H1 (cell line): ENCODE measurements around the gene SLC7A6OS. TPM values are rescaled to one million over a fixed set of nuclear protein-coding genes. Genes with fewer than 3 reads are reported as not detected.

Experiments
- CTCF ChIA-PET: fragments of 300-600 bp; sonication (Branson Sonifier 250); formaldehyde crosslinking; loops from one replicate; lab custom pipeline; 2021; ENCODE audit not compliant: partially characterized antibody; lab: Charles Lee
- POLR2A ChIA-PET: fragments of 300-600 bp; sonication (Branson Sonifier 250); formaldehyde crosslinking; loops from one replicate; lab custom pipeline; 2021; ENCODE audit warnings: inconsistent platforms; ENCODE audit not compliant: partially characterized antibody; lab: Charles Lee
- DNase-seq, 2 experiments: peaks; one replicate each; pipeline versions ENCODE4 v3.0.0 to v3.0.0-alpha.2; 2010 to 2022; ENCODE audit warnings: low spot score in 2 of 2, low read depth in 1 of 2, mixed read lengths in 1 of 2
- FAIRE-seq: peaks from 2 replicates; lab custom pipeline; 2011; peaks lifted over from hg19 to GRCh38; lab: Jason Lieb, UNC
- H2AFZ ChIP-seq: 2 replicates; pipeline ENCODE4 v1.8.1; 2012; ENCODE audit warnings: low read length, inconsistent platforms
- H2AK5ac ChIP-seq: 2 replicates; pipeline ENCODE4 v1.6.1; 2013; ENCODE audit warnings: low read depth, low read length
- H2BK120ac ChIP-seq: replicated peaks from 2 replicates; pipeline ENCODE3; 2013; ENCODE audit warnings: low read depth, low read length, inconsistent platforms
- H2BK12ac ChIP-seq: 2 replicates; pipeline ENCODE4 v1.6.1; 2013; ENCODE audit warnings: low read depth, low read length
- H2BK15ac ChIP-seq: 2 replicates; pipeline ENCODE4 v1.6.1; 2013; ENCODE audit warnings: low read length
- H2BK20ac ChIP-seq: 2 replicates; pipeline ENCODE4 v1.6.1; 2013; ENCODE audit warnings: low read length
- H2BK5ac ChIP-seq: 2 replicates; pipeline ENCODE4 v1.6.1; 2013; ENCODE audit warnings: low read depth, low read length
- H3K14ac ChIP-seq: 2 replicates; pipeline ENCODE4 v1.6.1; 2013; ENCODE audit warnings: inconsistent platforms; ENCODE audit not compliant: insufficient read length
- H3K18ac ChIP-seq: 2 replicates; pipeline ENCODE4 v1.6.1; 2013; ENCODE audit warnings: low read length; ENCODE audit errors: extremely low read depth
- H3K23ac ChIP-seq: 2 replicates; pipeline ENCODE4 v1.6.1; 2013; ENCODE audit warnings: inconsistent platforms; ENCODE audit not compliant: insufficient read length
- H3K23me2 ChIP-seq: 2 replicates; pipeline ENCODE4 v1.6.1; 2013; ENCODE audit warnings: low read depth, low read length
- H3K27ac ChIP-seq: 2 replicates; pipeline ENCODE4 v1.6.1; 2011; ENCODE audit warnings: low read depth, low read length, inconsistent platforms
- H3K27me3 ChIP-seq, 4 experiments: replicated peaks in 1 of 4; 1 replicate in 1 of 4; 2 replicates in 3 of 4; pipeline versions ENCODE4 v1.6.1 to v1.8.1; 2011 to 2013; ENCODE audit warnings: low read length in 3 of 4, mild to moderate bottlenecking in 3 of 4, inconsistent platforms in 2 of 4, mixed read lengths in 2 of 4, moderate library complexity in 1 of 4; ENCODE audit not compliant: control insufficient read depth in 3 of 4, insufficient read depth in 3 of 4; ENCODE audit errors: extremely low read depth in 1 of 4
- H3K36me3 ChIP-seq, 4 experiments: 2 replicates each; pipeline versions ENCODE4 v1.6.1 to v1.8.1; 2011 to 2013; ENCODE audit warnings: mild to moderate bottlenecking in 4 of 4, low read length in 3 of 4, moderate library complexity in 2 of 4, control low read depth in 1 of 4, inconsistent platforms in 1 of 4; ENCODE audit not compliant: insufficient read depth in 4 of 4, control insufficient read depth in 2 of 4
- H3K4ac ChIP-seq: replicated peaks from 2 replicates; pipeline ENCODE3; 2013; ENCODE audit warnings: low read length, low read depth, mixed read lengths, inconsistent platforms; ENCODE audit not compliant: insufficient read length
- H3K4me1 ChIP-seq, 4 experiments: replicated peaks in 1 of 4; 1 replicate in 1 of 4; 2 replicates in 3 of 4; pipeline versions ENCODE4 v1.6.1 to v1.8.1; 2011 to 2013; ENCODE audit warnings: low read length in 3 of 4, inconsistent platforms in 2 of 4, mixed read lengths in 1 of 4; ENCODE audit not compliant: insufficient read depth in 4 of 4, control insufficient read depth in 3 of 4
- H3K4me2 ChIP-seq, 2 experiments: 2 replicates each; pipeline versions ENCODE4 v1.6.1 to v1.8.1; 2011 to 2013; ENCODE audit warnings: low read depth in 2 of 2, low read length in 2 of 2, control low read depth in 1 of 2, inconsistent platforms in 1 of 2, mild to moderate bottlenecking in 1 of 2; ENCODE audit not compliant: insufficient read depth in 1 of 2
- H3K4me3 ChIP-seq, 4 experiments: fragments of 200-600, 300-600 bp in 1 of 4; sonication (generic), shearing (Covaris generic), sonication (Bioruptor Twin) in 1 of 4; 2 replicates each; pipeline versions ENCODE4 v1.5.1 to v1.8.1; 2011 to 2016; ENCODE audit warnings: low read length in 4 of 4, low read depth in 3 of 4, control low read depth in 2 of 4, inconsistent platforms in 2 of 4, mild to moderate bottlenecking in 2 of 4, mixed read lengths in 1 of 4, moderate library complexity in 1 of 4; ENCODE audit not compliant: insufficient read depth in 2 of 4; ENCODE audit errors: extremely low read depth in 1 of 4
- H3K56ac ChIP-seq: replicated peaks from 2 replicates; pipeline ENCODE3; 2013; ENCODE audit warnings: low read depth, mild to moderate bottlenecking, mixed read lengths, low read length, inconsistent platforms; ENCODE audit not compliant: insufficient read length
- H3K79me1 ChIP-seq: 2 replicates; pipeline ENCODE4 v1.6.1; 2013; ENCODE audit warnings: low read depth, low read length, control low read depth
- H3K79me2 ChIP-seq, 2 experiments: 2 replicates each; pipeline versions ENCODE4 v1.6.1 to v1.8.1; 2012 to 2013; ENCODE audit warnings: low read length in 2 of 2, mild to moderate bottlenecking in 2 of 2, inconsistent platforms in 1 of 2; ENCODE audit not compliant: insufficient read depth in 2 of 2, control insufficient read depth in 1 of 2
- H3K9ac ChIP-seq, 4 experiments: replicated peaks in 1 of 4; 1 replicate in 1 of 4; 2 replicates in 3 of 4; pipeline versions ENCODE4 v1.6.1 to v1.8.1; 2011 to 2013; ENCODE audit warnings: low read depth in 3 of 4, low read length in 3 of 4, control low read depth in 2 of 4, mild to moderate bottlenecking in 2 of 4, moderate library complexity in 2 of 4, inconsistent platforms in 1 of 4; ENCODE audit errors: extremely low read depth in 1 of 4
- H3K9me3 ChIP-seq, 2 experiments: 2 replicates each; pipeline versions ENCODE4 v1.6.1 to v1.8.1; 2012 to 2013; ENCODE audit warnings: mild to moderate bottlenecking in 2 of 2, moderate library complexity in 2 of 2, control low read depth in 1 of 2, inconsistent platforms in 1 of 2, low read depth in 1 of 2, low read length in 1 of 2, mixed read lengths in 1 of 2; ENCODE audit not compliant: insufficient read depth in 2 of 2
- H4K20me1 ChIP-seq, 2 experiments: replicated peaks in 1 of 2; 2 replicates each; pipeline versions ENCODE3 to v1.8.1; 2011 to 2013; ENCODE audit warnings: inconsistent platforms in 2 of 2, low read length in 2 of 2, mild to moderate bottlenecking in 1 of 2; ENCODE audit not compliant: insufficient read depth in 2 of 2, control insufficient read depth in 1 of 2
- H4K5ac ChIP-seq: 2 replicates; pipeline ENCODE4 v1.6.1; 2013; ENCODE audit warnings: low read length, low read depth, mixed read lengths, inconsistent platforms; ENCODE audit not compliant: insufficient read length
- H4K8ac ChIP-seq: 2 replicates; pipeline ENCODE4 v1.8.0; 2013; ENCODE audit warnings: mild to moderate bottlenecking, moderate library complexity, low read length, inconsistent platforms; ENCODE audit not compliant: insufficient read depth; ENCODE audit errors: extremely low read depth
- H4K91ac ChIP-seq: replicated peaks from 2 replicates; pipeline ENCODE3; 2013; ENCODE audit warnings: low read length, mixed read lengths, inconsistent platforms; ENCODE audit not compliant: insufficient read length
- KDM1A ChIP-seq: fragments of 200-600, 300-600 bp; sonication (generic); IDR thresholded peaks from 2 replicates; pipeline ENCODE4 v1.7.1; 2016; ENCODE audit warnings: mild to moderate bottlenecking, low read length, borderline replicate concordance
- WGBS, 2 experiments: shearing (Covaris generic) in 1 of 2; methylation state at CpG; one replicate each; pipeline versions ENCODE4 v1.1.6 to v1.1.7; 2013 to 2015; ENCODE audit warnings: low lambda C conversion rate in 2 of 2, mixed read lengths in 2 of 2, inconsistent platforms in 1 of 2, low coverage in 1 of 2, missing lambda C conversion rate in 1 of 2; ENCODE audit not compliant: insufficient replicate concordance in 2 of 2, insufficient coverage in 1 of 2, insufficient read length in 1 of 2; ENCODE audit errors: extremely low coverage in 1 of 2, missing lambda C conversion rate in 1 of 2; 5-methylcytosine and 5-hydroxymethylcytosine counted together
- polyA plus RNA-seq, 7 experiments: library from polyadenylated mRNA; depleted of rRNA in 3 of 7; stranded (reverse) in 5 of 7; unstranded in 2 of 7; fragments of >200 nt in 5 of 7; fragments of 200-250 nt in 2 of 7; gene quantifications; 1 replicate in 5 of 7; 2 replicates in 1 of 7; 4 replicates in 1 of 7; pipeline versions ENCODE4 v1.2.1 to v1.2.3, GENCODE V29; 2011 to 2013; ENCODE audit warnings: missing spikeins in 2 of 7, mixed read lengths in 2 of 7
- total RNA-seq: library from RNA; stranded (reverse); fragmentation: NEBNext Ultra II Directional; extraction: Animal tissue kit (Norgen Biotek cat#: 25700); gene quantifications from 2 replicates; pipeline ENCODE4 v1.2.1, GENCODE V29; 2021
- TF ChIP-seq, protein P1 (sequence below): IDR thresholded peaks from 2 replicates; pipeline ENCODE4 v1.6.1; 2012; ENCODE audit warnings: inconsistent platforms

Gene SLC7A6OS
- total and polyA plus RNA-seq, 2 of the 8 experiments (the other 6 are each of a cell fraction or from before 2014, with no cell fraction given): 7.3 to 21.3 TPM

DNA sequence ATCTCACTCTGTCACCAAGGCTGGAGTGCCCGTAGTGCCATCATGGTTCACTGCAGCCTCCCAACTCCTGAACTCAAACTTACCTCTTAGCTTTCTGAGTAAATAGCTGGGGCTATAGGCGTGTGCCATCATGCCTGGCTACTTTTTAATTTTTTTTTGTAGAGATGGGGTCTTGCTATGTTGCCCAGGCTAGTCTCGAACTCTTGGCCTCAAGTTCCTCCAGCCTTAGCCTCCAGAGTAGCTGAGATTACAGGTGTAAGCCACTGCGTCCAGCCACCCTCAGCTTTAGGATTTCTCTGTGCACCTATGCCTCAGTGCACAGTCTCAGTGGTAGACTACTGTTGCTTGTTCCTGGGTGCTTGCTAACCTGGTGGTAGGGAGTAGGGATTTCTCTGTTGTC, 41.0 kb downstream of the SLC7A6OS start:
- Histone ChIP-seq H3K4ac (no peak overlapping the region), H2BK12ac (peak overlapping the region; percentile 39; the same call in 1 of the 2 replicates), H2BK15ac (no peak overlapping the region), H3K9ac (no peak overlapping the region), H3K56ac (no peak overlapping the region), H4K8ac (no peak overlapping the region), H2BK20ac (no peak overlapping the region), H3K23ac (no peak overlapping the region), H3K14ac (no peak overlapping the region), H3K36me3 (peaks cover 0 to 2% (median 0%) of the 10 kb centered on the region in 4 experiments; a peak in 2 of 8 replicates), H2AK5ac (no peak overlapping the region; the same call in 1 of the 2 replicates), H3K23me2 (peaks cover 6% of the 10 kb centered on the region; the same call in 1 of the 2 replicates), H2BK120ac (no peak overlapping the region), H3K27me3 (peaks cover 0 to 4% (median under 1%) of the 10 kb centered on the region in 4 experiments; a peak in 3 of 7 replicates), H3K4me1 (peaks cover 0 to 3% (median 2%) of the 10 kb centered on the region in 4 experiments; a peak in 4 of 7 replicates), H4K91ac (no peak overlapping the region), H3K4me3 (no peak overlapping the region), H4K20me1 (no peaks in the 10 kb centered on the region), H3K79me1 (peaks cover 12% of the 10 kb centered on the region), H3K9me3 (no peaks in the 10 kb centered on the region), H2AFZ (no peak overlapping the region), H3K27ac (no peak overlapping the region), H4K5ac (no peak overlapping the region), H3K18ac (no peak overlapping the region), H2BK5ac (no peak overlapping the region), H3K79me2 (peaks cover 0 to 30% of the 10 kb centered on the region in 2 experiments; a peak in 3 of 4 replicates), H3K4me2 (no peak overlapping the region)
- POLR2A ChIA-PET: interaction anchor here (1.1 to 2.6 kb wide), 3 partner anchors 20 to 41 kb away, joined by 3 to 11 read pairs (median 9); partner anchors contain the start of genes PRMT7 and SLC7A6OS
- CTCF ChIA-PET: interaction anchor here (1.1 to 8.5 kb wide), 4 partner anchors 9 to 169 kb away, joined by 4 to 63 read pairs (median 8); no protein-coding TSS in a partner anchor
- FAIRE-seq (no peak), DNase-seq (no peak)
- WGBS, 2 experiments: 90% methylated on average over 4 of the region's 4 CpGs; no CpG with 5 or more reads in 1 of the 2 experiments
- TF ChIP-seq, protein P1, sequence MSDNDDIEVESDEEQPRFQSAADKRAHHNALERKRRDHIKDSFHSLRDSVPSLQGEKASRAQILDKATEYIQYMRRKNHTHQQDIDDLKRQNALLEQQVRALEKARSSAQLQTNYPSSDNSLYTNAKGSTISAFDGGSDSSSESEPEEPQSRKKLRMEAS: no peak
- TF ChIP-seq KDM1A: peak; percentile 34; the same call in 1 of the 2 replicates
